ENCODE results near the gene PDE4B.

- TF ChIP-seq CTCF (IDR thresholded peaks at IDR 0.05) (no peak), POLR2A (IDR thresholded peaks at IDR 0.05; ENCODE audit: low read length) (no peak), CHD2 (IDR thresholded peaks at IDR 0.05; ENCODE audit: low read length, partially characterized antibody) (no peak), NPAS2 (CRISPR knock-in tag; IDR thresholded peaks at IDR 0.05; ENCODE audit: borderline replicate concordance) (no peak), CBX8 (IDR thresholded peaks at IDR 0.05) (no peak), SMC3 (IDR thresholded peaks at IDR 0.05) (no peak)
- TF ChIP-seq, protein P1, sequence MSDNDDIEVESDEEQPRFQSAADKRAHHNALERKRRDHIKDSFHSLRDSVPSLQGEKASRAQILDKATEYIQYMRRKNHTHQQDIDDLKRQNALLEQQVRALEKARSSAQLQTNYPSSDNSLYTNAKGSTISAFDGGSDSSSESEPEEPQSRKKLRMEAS (IDR thresholded peaks at IDR 0.05) = no peak
Measured at GRCh38 chr1:66223681-66224080, 431.0 kb downstream of the PDE4B start.

Measured in A549 (cell line).